H9 (cell line): ENCODE results near the gene SMIM36. TPM values are rescaled to one million over a fixed set of nuclear protein-coding genes. Genes with fewer than 3 reads are reported as not detected.

ENCODE experiments used
- DNase-seq: peaks from one replicate; pipeline ENCODE4 v3.0.0-alpha.2; 2017
- H2AFZ ChIP-seq: one replicate; pipeline ENCODE4 v1.6.1; 2013; ENCODE audit warnings: mild to moderate bottlenecking, low read length, control low read depth, moderate library complexity
- H2AK5ac ChIP-seq: 2 replicates; pipeline ENCODE4 v1.6.1; 2013; ENCODE audit warnings: low read length, control low read depth, mixed read lengths; ENCODE audit not compliant: insufficient read length
- H2BK120ac ChIP-seq: one replicate; pipeline ENCODE4 v1.6.1; 2013; ENCODE audit warnings: low read depth, mild to moderate bottlenecking, low read length, control low read depth, inconsistent platforms; ENCODE audit not compliant: poor library complexity, severe bottlenecking
- H2BK12ac ChIP-seq: 2 replicates; pipeline ENCODE4 v1.6.1; 2013; ENCODE audit warnings: low read length, control low read depth, mixed read lengths, low read depth; ENCODE audit not compliant: insufficient read length
- H2BK15ac ChIP-seq: 2 replicates; pipeline ENCODE4 v1.6.1; 2013; ENCODE audit warnings: low read depth, low read length, control low read depth
- H2BK20ac ChIP-seq: one replicate; pipeline ENCODE4 v1.6.1; 2013; ENCODE audit warnings: low read depth, mild to moderate bottlenecking, low read length, control low read depth, inconsistent platforms; ENCODE audit not compliant: poor library complexity, severe bottlenecking
- H2BK5ac ChIP-seq: 2 replicates; pipeline ENCODE4 v1.6.1; 2013; ENCODE audit warnings: low read length, control low read depth, mixed read lengths; ENCODE audit not compliant: insufficient read length
- H3K14ac ChIP-seq: 2 replicates; pipeline ENCODE4 v1.6.1; 2013; ENCODE audit warnings: low read length, control low read depth; ENCODE audit not compliant: insufficient read depth
- H3K18ac ChIP-seq: 2 replicates; pipeline ENCODE4 v1.6.1; 2013; ENCODE audit warnings: low read depth, mild to moderate bottlenecking, mixed read lengths, low read length, control low read depth; ENCODE audit not compliant: insufficient read length
- H3K23ac ChIP-seq: 2 replicates; pipeline ENCODE4 v1.6.1; 2013; ENCODE audit warnings: low read length, control low read depth, mixed read lengths, low read depth; ENCODE audit not compliant: insufficient read length
- H3K23me2 ChIP-seq: 2 replicates; pipeline ENCODE4 v1.6.1; 2013; ENCODE audit warnings: low read depth, mild to moderate bottlenecking, mixed read lengths, low read length, control low read depth; ENCODE audit not compliant: insufficient read length, poor library complexity, severe bottlenecking
- H3K27ac ChIP-seq: 2 replicates; pipeline ENCODE4 v1.5.1; 2013; ENCODE audit warnings: low read length, control low read depth, mixed read lengths, low read depth; ENCODE audit not compliant: insufficient read length
- H3K27me3 ChIP-seq: 2 replicates; pipeline ENCODE4 v1.6.1; 2013; ENCODE audit warnings: low read length, control low read depth, inconsistent platforms; ENCODE audit not compliant: insufficient read depth
- H3K4ac ChIP-seq: 2 replicates; pipeline ENCODE4 v1.6.1; 2013; ENCODE audit warnings: low read depth, mild to moderate bottlenecking, control low read depth, inconsistent platforms, low read length, moderate library complexity
- H3K4me1 ChIP-seq: 2 replicates; pipeline ENCODE4 v1.6.1; 2013; ENCODE audit warnings: low read length, control low read depth, inconsistent platforms; ENCODE audit not compliant: insufficient read depth
- H3K4me2 ChIP-seq: 2 replicates; pipeline ENCODE4 v1.6.1; 2013; ENCODE audit warnings: low read length, control low read depth, mixed read lengths; ENCODE audit not compliant: insufficient read length, insufficient read depth
- H3K56ac ChIP-seq: 2 replicates; pipeline ENCODE4 v1.6.1; 2013; ENCODE audit warnings: low read depth, mild to moderate bottlenecking, mixed read lengths, low read length, control low read depth; ENCODE audit not compliant: insufficient read length
- H3K79me1 ChIP-seq: 2 replicates; pipeline ENCODE4 v1.6.1; 2013; ENCODE audit warnings: low read depth, mild to moderate bottlenecking, moderate library complexity, low read length, control low read depth, inconsistent platforms; ENCODE audit not compliant: insufficient read depth, poor library complexity, severe bottlenecking
- H3K79me2 ChIP-seq: 2 replicates; pipeline ENCODE4 v1.6.1; 2013; ENCODE audit warnings: low read length, control low read depth, inconsistent platforms; ENCODE audit not compliant: insufficient read depth
- H3K9ac ChIP-seq: 2 replicates; pipeline ENCODE4 v1.6.1; 2013; ENCODE audit warnings: low read length, control low read depth, mixed read lengths; ENCODE audit not compliant: insufficient read length; ENCODE audit errors: extremely low read depth
- H3K9me3 ChIP-seq: one replicate; pipeline ENCODE4 v1.6.1; 2013; ENCODE audit warnings: low read depth, low read length, inconsistent platforms; ENCODE audit not compliant: control insufficient read depth
- H3T11ph ChIP-seq: one replicate; pipeline ENCODE4 v1.6.1; 2013; ENCODE audit warnings: mild to moderate bottlenecking, low read length, control low read depth, inconsistent platforms
- H4K20me1 ChIP-seq: one replicate; pipeline ENCODE4 v1.6.1; 2013; ENCODE audit not compliant: control insufficient read depth, insufficient read length, insufficient read depth
- H4K5ac ChIP-seq: 2 replicates; pipeline ENCODE4 v1.6.1; 2013; ENCODE audit warnings: low read depth, mild to moderate bottlenecking, mixed read lengths, low read length, control low read depth; ENCODE audit not compliant: insufficient read length
- H4K8ac ChIP-seq: replicated peaks from 2 replicates; pipeline ENCODE4 v1.6.1; 2013; ENCODE audit warnings: low read length, control low read depth, mixed read lengths, low read depth; ENCODE audit not compliant: insufficient read length
- H4K91ac ChIP-seq: 2 replicates; pipeline ENCODE4 v1.6.1; 2013; ENCODE audit warnings: low read depth, mild to moderate bottlenecking, moderate library complexity, mixed read lengths, low read length, control low read depth; ENCODE audit not compliant: insufficient read length
- H3K27ac Mint-ChIP-seq, 3 experiments: 2 replicates in 2 of 3; 3 replicates in 1 of 3; pipeline ENCODE4 v1.8.0; 2020 to 2021; ENCODE audit warnings: mixed read lengths in 3 of 3, mild to moderate bottlenecking in 1 of 3, moderate library complexity in 1 of 3
- H3K27me3 Mint-ChIP-seq: 2 replicates; pipeline ENCODE4 v1.8.0; 2021; ENCODE audit warnings: low read depth, mild to moderate bottlenecking, moderate library complexity, mixed read lengths
- H3K36me3 Mint-ChIP-seq, 3 experiments: 2 replicates in 2 of 3; 3 replicates in 1 of 3; pipeline ENCODE4 v1.8.0; 2020 to 2021; ENCODE audit warnings: low read depth in 3 of 3, mixed read lengths in 3 of 3; ENCODE audit not compliant: insufficient read depth in 1 of 3
- H3K4me1 Mint-ChIP-seq, 2 experiments: 2 replicates each; pipeline ENCODE4 v1.8.0; 2020; ENCODE audit warnings: mixed read lengths in 2 of 2
- H3K4me3 Mint-ChIP-seq, 2 experiments: 2 replicates in 1 of 2; 3 replicates in 1 of 2; pipeline ENCODE4 v1.8.0; 2020 to 2021; ENCODE audit warnings: mild to moderate bottlenecking in 2 of 2, mixed read lengths in 2 of 2, moderate library complexity in 1 of 2
- H3K9me3 Mint-ChIP-seq, 2 experiments: 2 replicates in 1 of 2; 3 replicates in 1 of 2; pipeline ENCODE4 v1.8.0; 2020; ENCODE audit warnings: mild to moderate bottlenecking in 2 of 2, mixed read lengths in 2 of 2, moderate library complexity in 1 of 2
- CTCF ChIP-seq: fragments of 200-600 bp; sonication (generic); conservative IDR thresholded peaks from 3 replicates; pipeline ENCODE4 v1.8.0; 2021; ENCODE audit warnings: antibody characterized with exemption, mild to moderate bottlenecking
- WGBS: extraction: QIAGEN DNeasy Blood & Tissue Kit; methylation state at CpG from one replicate; pipeline ENCODE4 v1.1.7; 2013; ENCODE audit warnings: missing lambda C conversion rate, low lambda C conversion rate, mixed read lengths; ENCODE audit not compliant: insufficient read length; ENCODE audit errors: extremely low coverage; 5-methylcytosine and 5-hydroxymethylcytosine counted together
- total RNA-seq: library from RNA; stranded (reverse); gene quantifications from 2 replicates; pipeline ENCODE4 v1.2.1, GENCODE V29; 2021

The SMIM36 gene
- total RNA-seq, 1 experiment from 2014 or later: not detected

- Histone ChIP-seq H3T11ph (no peak overlapping the region), H4K91ac (no peak overlapping the region), H3K18ac (no peak overlapping the region), H3K4me2 (no peak overlapping the region), H2BK20ac (no peak overlapping the region), H4K8ac (no peak overlapping the region), H3K23me2 (no peaks in the 10 kb centered on the region), H3K4me1 (0 out of 2 replicates have a peak, but pooled peaks cover 3% of the 10 kb centered on the region), H3K9me3 (no peaks in the 10 kb centered on the region), H2BK120ac (no peak overlapping the region), H3K9ac (no peak overlapping the region), H2AFZ (no peak overlapping the region), H4K5ac (no peak overlapping the region), H3K23ac (no peak overlapping the region), H3K79me1 (no peaks in the 10 kb centered on the region), H3K27me3 (no peaks in the 10 kb centered on the region), H3K14ac (no peak overlapping the region), H4K20me1 (no peaks in the 10 kb centered on the region), H2BK12ac (no peak overlapping the region), H2AK5ac (no peak overlapping the region), H3K4ac (no peak overlapping the region), H3K27ac (no peak overlapping the region), H2BK15ac (no peak overlapping the region), H3K56ac (no peak overlapping the region), H2BK5ac (no peak overlapping the region), H3K79me2 (no peaks in the 10 kb centered on the region)
- WGBS: no CpG with 5 or more reads among the region's 4 CpGs
- DNase-seq: no peak
- no peaks in the 10 kb centered on the region for H3K27me3 Mint-ChIP-seq
- no peak overlapping the region for H3K27ac Mint-ChIP-seq
- H3K4me3 Mint-ChIP-seq: no peak overlapping the region
- no peak for TF ChIP-seq CTCF
- no peaks in the 10 kb centered on the region for H3K4me1 Mint-ChIP-seq
- no peaks in the 10 kb centered on the region for H3K9me3 Mint-ChIP-seq
- H3K36me3 Mint-ChIP-seq: peaks cover 36 to 73% (median 68%) of the 10 kb centered on the region in 3 experiments
Observed at GRCh38 chr17:55402374-55402773, 108.9 kb downstream of the SMIM36 start.

Other genes with a start within 250 kb of the SMIM36 start
- 0.17 and 0.44 TPM in 2 replicates for gene HLF, start 246.5 kb downstream of the SMIM36 start, total RNA-seq
- 24.0 and 24.2 TPM in 2 replicates for gene MMD, start 89.6 kb downstream of the SMIM36 start, total RNA-seq
- gene TMEM100, start 211.4 kb upstream of the SMIM36 start, total RNA-seq: 0.17 TPM in 1 of 2 replicates, not detected in the other
- gene PCTP, start 239.6 kb upstream of the SMIM36 start, total RNA-seq: 17.1 and 18.2 TPM in 2 replicates